Measurements from ENCODE around the gene ACTN4. TPM values are rescaled to one million over a fixed set of nuclear protein-coding genes. Genes with fewer than 3 reads are reported as not detected.

The ACTN4 gene
- total RNA-seq, 1 experiment from 2014 or later, result 506 TPM

DNA sequence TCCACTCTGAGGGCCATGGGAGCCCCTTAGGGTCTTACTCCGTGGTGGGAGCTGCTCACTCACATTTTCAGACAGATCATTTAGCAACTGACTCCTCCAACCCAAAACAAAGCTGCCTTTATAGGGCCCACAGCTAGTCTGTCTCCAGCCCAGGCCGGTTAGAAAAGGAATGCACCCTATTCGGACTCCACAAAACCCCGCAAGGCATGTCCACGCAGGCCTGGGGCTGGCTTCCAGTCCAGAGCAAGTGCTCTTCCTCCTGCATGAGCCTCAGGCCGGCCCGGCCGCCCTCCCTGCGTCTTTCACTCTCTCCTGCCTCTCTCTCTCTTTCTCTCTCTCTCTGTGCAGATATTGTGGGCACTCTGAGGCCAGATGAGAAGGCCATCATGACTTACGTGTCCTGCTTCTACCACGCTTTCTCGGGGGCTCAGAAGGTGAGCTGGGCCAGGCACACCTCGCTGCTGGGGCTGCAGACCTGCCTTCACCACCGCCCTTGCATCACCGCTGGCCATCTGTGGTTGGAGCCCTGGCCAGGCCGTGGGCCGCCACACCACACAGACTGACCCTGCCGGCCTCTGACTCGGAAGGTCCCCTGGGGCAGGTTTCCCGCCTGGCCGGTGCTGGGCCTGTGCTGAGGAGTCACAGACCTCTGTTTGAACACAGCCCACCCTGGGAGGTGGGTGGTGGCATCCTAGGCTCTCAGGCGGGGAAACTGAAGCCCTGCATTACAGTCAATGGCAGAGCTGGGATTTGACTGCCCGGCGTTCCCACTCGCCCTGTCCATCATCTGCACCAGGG, 63.7 kb downstream of the ACTN4 start:
- Mint-ChIP-seq H3K27ac (peak overlapping the region; percentile 50), H3K27me3 (ENCODE audit: low read depth) (no peaks in the 10 kb centered on the region), H3K4me1 (no peaks in the 10 kb centered on the region), H3K4me3 (no peak overlapping the region), H3K9me3 (no peaks in the 10 kb centered on the region), H3K36me3 (peaks cover 52% of the 10 kb centered on the region)
- ChIA-PET POLR2A (interaction anchor here (0.6 to 1.2 kb wide), 2 partner anchors 8 to 12 kb away, joined by 3 read pairs; no protein-coding TSS in a partner anchor), CTCF (interaction anchor here (1.3 to 1.4 kb wide), 2 partner anchors 219 to 308 kb away, joined by 3 to 5 read pairs; partner anchors contain the start of genes FAM98C, MRPS12 and SARS2)
- DNase-seq (ENCODE audit: low spot score), result no peak
- TF ChIP-seq SOX15 (CRISPR knock-in tag; IDR thresholded peaks at IDR 0.05) (no peak), NR3C1 (CRISPR knock-in tag; conservative IDR thresholded peaks at IDR 0.05; ENCODE audit: low read depth) (no peak), NR2C2 (CRISPR knock-in tag; IDR thresholded peaks at IDR 0.05) (no peak), EMX1 (CRISPR knock-in tag; IDR thresholded peaks at IDR 0.05) (no peak), ATF1 (CRISPR knock-in tag; IDR thresholded peaks at IDR 0.05) (no peak), TEAD4 (CRISPR knock-in tag; IDR thresholded peaks at IDR 0.05) (no peak), ZNF121 (CRISPR knock-in tag; IDR thresholded peaks at IDR 0.05) (no peak)
- TF ChIP-seq, protein P1, sequence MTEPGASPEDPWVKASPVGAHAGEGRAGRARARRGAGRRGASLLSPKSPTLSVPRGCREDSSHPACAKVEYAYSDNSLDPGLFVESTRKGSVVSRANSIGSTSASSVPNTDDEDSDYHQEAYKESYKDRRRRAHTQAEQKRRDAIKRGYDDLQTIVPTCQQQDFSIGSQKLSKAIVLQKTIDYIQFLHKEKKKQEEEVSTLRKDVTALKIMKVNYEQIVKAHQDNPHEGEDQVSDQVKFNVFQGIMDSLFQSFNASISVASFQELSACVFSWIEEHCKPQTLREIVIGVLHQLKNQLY (CRISPR knock-in tag; IDR thresholded peaks at IDR 0.05), result no peak
- TF ChIP-seq, protein P2, sequence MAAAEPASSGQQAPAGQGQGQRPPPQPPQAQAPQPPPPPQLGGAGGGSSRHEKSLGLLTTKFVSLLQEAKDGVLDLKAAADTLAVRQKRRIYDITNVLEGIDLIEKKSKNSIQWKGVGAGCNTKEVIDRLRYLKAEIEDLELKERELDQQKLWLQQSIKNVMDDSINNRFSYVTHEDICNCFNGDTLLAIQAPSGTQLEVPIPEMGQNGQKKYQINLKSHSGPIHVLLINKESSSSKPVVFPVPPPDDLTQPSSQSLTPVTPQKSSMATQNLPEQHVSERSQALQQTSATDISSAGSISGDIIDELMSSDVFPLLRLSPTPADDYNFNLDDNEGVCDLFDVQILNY (CRISPR knock-in tag; IDR thresholded peaks at IDR 0.05), result no peak
- TF ChIP-seq, protein P3, sequence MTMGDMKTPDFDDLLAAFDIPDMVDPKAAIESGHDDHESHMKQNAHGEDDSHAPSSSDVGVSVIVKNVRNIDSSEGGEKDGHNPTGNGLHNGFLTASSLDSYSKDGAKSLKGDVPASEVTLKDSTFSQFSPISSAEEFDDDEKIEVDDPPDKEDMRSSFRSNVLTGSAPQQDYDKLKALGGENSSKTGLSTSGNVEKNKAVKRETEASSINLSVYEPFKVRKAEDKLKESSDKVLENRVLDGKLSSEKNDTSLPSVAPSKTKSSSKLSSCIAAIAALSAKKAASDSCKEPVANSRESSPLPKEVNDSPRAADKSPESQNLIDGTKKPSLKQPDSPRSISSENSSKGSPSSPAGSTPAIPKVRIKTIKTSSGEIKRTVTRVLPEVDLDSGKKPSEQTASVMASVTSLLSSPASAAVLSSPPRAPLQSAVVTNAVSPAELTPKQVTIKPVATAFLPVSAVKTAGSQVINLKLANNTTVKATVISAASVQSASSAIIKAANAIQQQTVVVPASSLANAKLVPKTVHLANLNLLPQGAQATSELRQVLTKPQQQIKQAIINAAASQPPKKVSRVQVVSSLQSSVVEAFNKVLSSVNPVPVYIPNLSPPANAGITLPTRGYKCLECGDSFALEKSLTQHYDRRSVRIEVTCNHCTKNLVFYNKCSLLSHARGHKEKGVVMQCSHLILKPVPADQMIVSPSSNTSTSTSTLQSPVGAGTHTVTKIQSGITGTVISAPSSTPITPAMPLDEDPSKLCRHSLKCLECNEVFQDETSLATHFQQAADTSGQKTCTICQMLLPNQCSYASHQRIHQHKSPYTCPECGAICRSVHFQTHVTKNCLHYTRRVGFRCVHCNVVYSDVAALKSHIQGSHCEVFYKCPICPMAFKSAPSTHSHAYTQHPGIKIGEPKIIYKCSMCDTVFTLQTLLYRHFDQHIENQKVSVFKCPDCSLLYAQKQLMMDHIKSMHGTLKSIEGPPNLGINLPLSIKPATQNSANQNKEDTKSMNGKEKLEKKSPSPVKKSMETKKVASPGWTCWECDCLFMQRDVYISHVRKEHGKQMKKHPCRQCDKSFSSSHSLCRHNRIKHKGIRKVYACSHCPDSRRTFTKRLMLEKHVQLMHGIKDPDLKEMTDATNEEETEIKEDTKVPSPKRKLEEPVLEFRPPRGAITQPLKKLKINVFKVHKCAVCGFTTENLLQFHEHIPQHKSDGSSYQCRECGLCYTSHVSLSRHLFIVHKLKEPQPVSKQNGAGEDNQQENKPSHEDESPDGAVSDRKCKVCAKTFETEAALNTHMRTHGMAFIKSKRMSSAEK (CRISPR knock-in tag; IDR thresholded peaks at IDR 0.05; ENCODE audit: borderline replicate concordance), result no peak
- TF ChIP-seq, protein P4, sequence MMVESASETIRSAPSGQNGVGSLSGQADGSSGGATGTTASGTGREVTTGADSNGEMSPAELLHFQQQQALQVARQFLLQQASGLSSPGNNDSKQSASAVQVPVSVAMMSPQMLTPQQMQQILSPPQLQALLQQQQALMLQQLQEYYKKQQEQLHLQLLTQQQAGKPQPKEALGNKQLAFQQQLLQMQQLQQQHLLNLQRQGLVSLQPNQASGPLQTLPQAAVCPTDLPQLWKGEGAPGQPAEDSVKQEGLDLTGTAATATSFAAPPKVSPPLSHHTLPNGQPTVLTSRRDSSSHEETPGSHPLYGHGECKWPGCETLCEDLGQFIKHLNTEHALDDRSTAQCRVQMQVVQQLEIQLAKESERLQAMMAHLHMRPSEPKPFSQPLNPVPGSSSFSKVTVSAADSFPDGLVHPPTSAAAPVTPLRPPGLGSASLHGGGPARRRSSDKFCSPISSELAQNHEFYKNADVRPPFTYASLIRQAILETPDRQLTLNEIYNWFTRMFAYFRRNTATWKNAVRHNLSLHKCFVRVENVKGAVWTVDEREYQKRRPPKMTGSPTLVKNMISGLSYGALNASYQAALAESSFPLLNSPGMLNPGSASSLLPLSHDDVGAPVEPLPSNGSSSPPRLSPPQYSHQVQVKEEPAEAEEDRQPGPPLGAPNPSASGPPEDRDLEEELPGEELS (CRISPR knock-in tag; IDR thresholded peaks at IDR 0.05), result no peak
- ATAC-seq, result no peak

DNA sequence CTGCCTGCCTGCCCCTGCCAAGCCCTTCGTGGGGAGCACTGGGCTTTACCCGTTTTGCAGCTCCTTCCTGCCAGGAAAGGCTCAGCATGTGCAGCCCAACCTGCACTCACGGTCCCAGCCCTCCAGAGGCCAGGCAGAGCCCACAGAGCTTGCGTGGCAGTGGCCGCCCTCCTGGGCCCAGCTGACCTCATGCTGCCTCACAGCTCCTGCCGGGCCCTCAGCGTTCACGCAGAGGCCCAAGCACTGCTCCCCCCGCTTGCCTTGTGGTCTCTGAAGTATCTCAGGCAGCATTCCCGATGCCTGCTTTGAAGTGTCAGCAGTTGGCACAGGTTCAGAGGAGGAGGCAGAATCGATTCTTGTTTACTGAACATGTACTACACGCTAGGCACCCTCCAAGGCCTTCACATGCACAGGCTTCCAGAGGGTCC, 64.3 kb downstream of the ACTN4 start:
- DNase-seq (ENCODE audit: low spot score) (no peak), ATAC-seq (no peak)
- H3K4me3 Mint-ChIP-seq, result no peak overlapping the region
- no peak overlapping the region for H3K27ac Mint-ChIP-seq
- POLR2A ChIA-PET, result interaction anchor here (0.6 to 1.2 kb wide), 2 partner anchors 8 to 13 kb away, joined by 3 read pairs; no protein-coding TSS in a partner anchor
- no peaks in the 10 kb centered on the region for H3K4me1 Mint-ChIP-seq
- H3K9me3 Mint-ChIP-seq, result no peaks in the 10 kb centered on the region
- CTCF ChIA-PET, result interaction anchor here (1.4 kb wide), 1 partner anchor 309 kb away, joined by 5 read pairs; the partner anchor contains the start of gene FAM98C
- no peaks in the 10 kb centered on the region for H3K27me3 Mint-ChIP-seq (ENCODE audit: low read depth)
- peaks cover 54% of the 10 kb centered on the region for H3K36me3 Mint-ChIP-seq
- TF ChIP-seq TEAD1 (CRISPR knock-in tag; IDR thresholded peaks at IDR 0.05) (no peak), SOX15 (CRISPR knock-in tag; IDR thresholded peaks at IDR 0.05) (no peak), NR3C1 (CRISPR knock-in tag; conservative IDR thresholded peaks at IDR 0.05; ENCODE audit: low read depth) (no peak), IRF2 (CRISPR knock-in tag; IDR thresholded peaks at IDR 0.05; ENCODE audit: borderline replicate concordance, low read depth) (no peak), MXD4 (CRISPR knock-in tag; IDR thresholded peaks at IDR 0.05; ENCODE audit: borderline replicate concordance) (no peak), PRRX2 (CRISPR knock-in tag; IDR thresholded peaks at IDR 0.05) (no peak)
- TF ChIP-seq, protein P5, sequence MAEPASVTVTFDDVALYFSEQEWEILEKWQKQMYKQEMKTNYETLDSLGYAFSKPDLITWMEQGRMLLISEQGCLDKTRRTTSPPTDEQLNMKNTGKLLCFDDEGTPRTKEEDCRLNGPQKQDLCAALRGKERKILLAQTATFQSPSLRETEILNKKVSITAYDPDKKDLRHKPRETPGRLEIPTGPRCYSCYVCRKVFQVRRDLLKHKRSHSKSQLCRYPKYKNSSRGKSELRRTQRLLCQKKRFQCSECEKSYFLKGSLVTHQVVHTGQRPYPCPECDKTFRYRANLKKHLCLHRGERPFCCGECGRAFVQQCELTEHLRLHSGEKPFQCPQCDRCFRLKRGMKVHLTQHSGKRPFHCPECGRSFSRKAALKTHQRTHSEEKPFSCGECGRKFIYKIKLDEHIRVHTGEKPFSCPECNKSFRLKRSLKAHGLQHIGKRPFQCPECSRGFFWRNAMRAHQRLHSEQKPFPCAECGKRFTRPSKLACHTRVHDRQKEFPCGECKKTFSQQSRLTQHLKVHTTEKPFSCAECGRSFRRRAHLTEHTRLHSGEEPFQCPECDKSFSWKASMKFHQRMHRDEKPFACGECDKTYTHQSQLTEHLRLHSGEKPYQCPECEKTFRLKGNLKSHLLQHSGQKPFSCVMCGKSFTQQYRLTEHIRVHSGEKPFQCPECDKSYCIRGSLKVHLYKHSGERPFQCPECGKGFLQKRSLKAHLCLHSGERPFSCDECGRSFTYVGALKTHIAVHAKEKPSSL (CRISPR knock-in tag; conservative IDR thresholded peaks at IDR 0.05), result no peak
- TF ChIP-seq, protein P6, sequence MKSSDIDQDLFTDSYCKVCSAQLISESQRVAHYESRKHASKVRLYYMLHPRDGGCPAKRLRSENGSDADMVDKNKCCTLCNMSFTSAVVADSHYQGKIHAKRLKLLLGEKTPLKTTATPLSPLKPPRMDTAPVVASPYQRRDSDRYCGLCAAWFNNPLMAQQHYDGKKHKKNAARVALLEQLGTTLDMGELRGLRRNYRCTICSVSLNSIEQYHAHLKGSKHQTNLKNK (CRISPR knock-in tag; IDR thresholded peaks at IDR 0.05), result no peak
- TF ChIP-seq, protein P7, sequence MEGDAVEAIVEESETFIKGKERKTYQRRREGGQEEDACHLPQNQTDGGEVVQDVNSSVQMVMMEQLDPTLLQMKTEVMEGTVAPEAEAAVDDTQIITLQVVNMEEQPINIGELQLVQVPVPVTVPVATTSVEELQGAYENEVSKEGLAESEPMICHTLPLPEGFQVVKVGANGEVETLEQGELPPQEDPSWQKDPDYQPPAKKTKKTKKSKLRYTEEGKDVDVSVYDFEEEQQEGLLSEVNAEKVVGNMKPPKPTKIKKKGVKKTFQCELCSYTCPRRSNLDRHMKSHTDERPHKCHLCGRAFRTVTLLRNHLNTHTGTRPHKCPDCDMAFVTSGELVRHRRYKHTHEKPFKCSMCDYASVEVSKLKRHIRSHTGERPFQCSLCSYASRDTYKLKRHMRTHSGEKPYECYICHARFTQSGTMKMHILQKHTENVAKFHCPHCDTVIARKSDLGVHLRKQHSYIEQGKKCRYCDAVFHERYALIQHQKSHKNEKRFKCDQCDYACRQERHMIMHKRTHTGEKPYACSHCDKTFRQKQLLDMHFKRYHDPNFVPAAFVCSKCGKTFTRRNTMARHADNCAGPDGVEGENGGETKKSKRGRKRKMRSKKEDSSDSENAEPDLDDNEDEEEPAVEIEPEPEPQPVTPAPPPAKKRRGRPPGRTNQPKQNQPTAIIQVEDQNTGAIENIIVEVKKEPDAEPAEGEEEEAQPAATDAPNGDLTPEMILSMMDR (IDR thresholded peaks at IDR 0.05), result no peak
